ENCODE data around the gene TBC1D30. TPM values are rescaled to one million over a fixed set of nuclear protein-coding genes. Genes with fewer than 3 reads are reported as not detected.
"Not testable (repeated sequence)": the region's sequence is repeated elsewhere in the genome, so short reads cannot be mapped to it uniquely, and the experiment has no call there.

TBC1D30 gene
- polyA plus RNA-seq (ENCODE audit: insufficient read length in 12 of 12): 1 to 10 TPM in 11 of 12 donors, not detected in 1; 1.1 to 2.9 (median 2.0) TPM
- long read RNA-seq, donor 1: 0 reads
- long read RNA-seq, donor 2: 0 reads
- long read RNA-seq, donor 3: 0 reads
- long read RNA-seq, donor 4: 0 reads
- long read RNA-seq, donor 5: 0 reads
- long read RNA-seq, donor 6: 0 reads
- long read RNA-seq, donor 7: 0 reads
- long read RNA-seq, donor 8: 0 reads
- long read RNA-seq, donor 9: 0 reads
- long read RNA-seq, donor 10: 0 reads
- long read RNA-seq, donor 11: 0 reads

- peak; percentile 3 for DNase-seq
Measured at GRCh38 chr12:64824500-64825142, at the start of gene TBC1D30. TBC1D30 (plus strand) TSS chr12:64824647; CDS start chr12:64824880, 233 bp downstream.

- DNase-seq: not testable (repeated sequence)
Measured at GRCh38 chr12:64775147-64775736, 49.2 kb upstream of the TBC1D30 start.

DNA sequence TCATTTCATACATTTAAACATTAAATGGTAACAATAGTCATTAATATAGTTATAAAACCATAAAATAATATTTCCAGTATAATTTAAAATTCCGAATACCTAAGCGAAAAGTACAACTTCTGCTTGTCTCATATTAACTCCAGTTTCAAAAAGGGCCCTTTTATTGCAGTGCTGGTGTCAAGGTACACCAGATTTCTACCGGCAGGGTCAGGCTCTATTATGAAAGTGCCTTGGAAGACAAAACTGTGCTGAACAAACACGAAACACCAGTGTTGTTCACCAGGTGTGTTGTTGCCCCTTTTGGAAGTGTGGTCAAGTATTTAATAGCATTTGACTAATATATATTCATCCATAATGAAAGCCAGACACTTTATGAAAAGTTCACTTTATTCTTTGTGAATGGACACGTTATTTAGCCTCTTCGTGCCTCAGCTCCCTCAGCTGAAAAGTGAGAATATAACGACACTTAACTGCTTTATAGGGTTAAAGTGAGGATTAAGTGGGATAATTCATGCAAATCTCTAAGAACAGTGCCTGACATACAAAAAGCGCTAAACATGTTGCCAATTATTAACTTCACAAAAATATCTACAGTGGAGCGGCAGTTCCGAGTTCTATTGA is 45.0 kb upstream of the TBC1D30 start:
- DNase-seq: no peak

GRCh38 chr12:64780132-64780530 is 44.3 kb upstream of the TBC1D30 start:
- DNase-seq: no peak

DNA sequence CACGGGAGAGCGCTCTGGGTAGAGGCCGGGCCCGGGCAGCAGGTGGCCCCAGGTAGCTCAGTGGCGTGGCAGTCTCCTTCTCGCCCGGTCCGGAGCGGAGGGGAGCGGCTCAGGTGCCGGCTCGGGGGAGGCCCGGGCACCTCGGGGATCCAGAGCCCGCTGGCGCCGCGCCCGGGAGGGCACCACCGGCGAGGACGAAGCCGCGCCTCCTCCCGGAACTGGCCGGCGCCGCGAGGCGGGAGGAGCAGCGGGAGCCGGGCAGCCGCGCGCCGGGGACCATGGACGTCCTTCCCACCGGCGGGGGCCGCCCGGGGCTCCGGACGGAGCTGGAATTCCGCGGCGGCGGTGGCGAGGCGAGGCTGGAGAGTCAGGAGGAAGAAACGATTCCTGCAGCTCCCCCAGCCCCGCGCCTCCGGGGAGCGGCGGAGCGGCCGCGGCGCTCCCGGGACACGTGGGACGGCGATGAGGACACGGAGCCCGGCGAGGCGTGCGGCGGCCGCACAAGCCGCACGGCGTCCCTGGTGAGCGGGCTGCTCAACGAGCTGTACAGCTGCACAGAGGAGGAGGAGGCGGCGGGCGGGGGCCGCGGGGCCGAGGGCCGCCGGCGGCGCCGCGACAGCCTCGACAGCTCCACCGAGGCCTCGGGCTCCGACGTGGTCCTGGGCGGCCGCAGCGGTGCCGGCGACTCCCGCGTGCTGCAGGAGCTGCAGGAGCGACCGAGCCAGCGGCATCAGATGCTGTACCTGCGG is 43.7 kb upstream of the TBC1D30 start:
- no peak for DNase-seq

- peak; percentile 10 for DNase-seq
Measured at GRCh38 chr12:64781280-64782190, 42.9 kb upstream of the TBC1D30 start.

GRCh38 chr12:64782191-64782876 is 42.1 kb upstream of the TBC1D30 start:
- DNase-seq: peak; percentile 28

DNA sequence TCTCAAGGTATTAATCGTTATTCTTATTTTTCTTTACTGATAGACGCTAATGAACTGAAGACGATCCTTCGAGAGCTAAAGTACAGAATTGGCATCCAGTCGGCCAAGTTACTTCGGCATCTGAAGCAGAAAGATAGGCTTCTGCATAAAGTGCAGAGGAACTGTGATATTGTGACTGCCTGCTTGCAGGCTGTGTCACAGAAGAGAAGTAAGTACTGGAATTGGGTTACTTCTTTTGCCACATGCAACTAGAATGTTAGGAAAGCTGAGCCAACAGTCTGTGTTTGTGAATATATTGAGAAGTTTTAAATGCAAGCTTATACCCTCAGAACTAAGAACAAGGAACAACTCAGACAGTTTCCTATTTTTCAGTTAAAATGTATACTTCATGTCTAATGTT is 38.6 kb upstream of the TBC1D30 start:
- no peak for DNase-seq

DNA sequence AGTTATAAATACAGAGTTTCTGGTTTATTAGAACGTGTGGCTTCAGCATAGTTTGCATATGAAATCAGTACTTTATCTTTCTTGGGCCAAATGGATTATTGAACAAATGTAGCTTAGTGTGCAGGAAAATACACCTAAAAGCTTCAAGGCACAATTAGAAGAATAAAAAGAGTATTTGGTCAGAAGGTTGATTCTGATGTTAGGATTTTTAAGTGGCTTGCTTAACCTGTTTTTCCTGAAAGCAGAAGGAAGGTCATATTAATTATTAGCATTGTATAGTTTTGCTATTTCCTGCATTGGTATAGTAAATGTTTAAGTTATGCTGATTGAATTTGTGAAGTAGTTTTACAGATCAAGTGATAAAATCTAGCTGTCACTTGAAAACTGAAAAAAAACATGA is 34.3 kb upstream of the TBC1D30 start:
- DNase-seq: no peak

DNA sequence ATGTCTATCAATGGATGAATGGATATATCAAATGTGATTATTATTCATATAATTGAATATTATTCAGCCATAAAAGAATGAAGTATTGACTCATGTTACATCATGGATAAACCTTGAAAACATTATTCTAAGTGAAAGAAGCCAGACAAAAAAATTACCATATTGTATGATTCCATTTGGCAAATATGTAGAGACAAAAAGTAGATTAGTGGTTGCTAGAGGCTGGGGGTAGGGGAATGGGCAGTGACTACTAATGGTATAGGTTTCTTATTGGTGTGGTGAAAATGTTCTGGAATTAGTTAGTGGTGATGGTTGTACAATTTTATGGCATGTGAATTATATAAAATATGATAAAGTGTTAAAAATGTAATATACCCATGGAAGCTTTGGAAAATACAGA is 33.4 kb upstream of the TBC1D30 start:
- no peak for DNase-seq

- DNase-seq: no peak
Measured at GRCh38 chr12:64792128-64792527, 32.3 kb upstream of the TBC1D30 start.

- no peak for DNase-seq
Measured at GRCh38 chr12:64793610-64794009, 30.8 kb upstream of the TBC1D30 start.

DNA sequence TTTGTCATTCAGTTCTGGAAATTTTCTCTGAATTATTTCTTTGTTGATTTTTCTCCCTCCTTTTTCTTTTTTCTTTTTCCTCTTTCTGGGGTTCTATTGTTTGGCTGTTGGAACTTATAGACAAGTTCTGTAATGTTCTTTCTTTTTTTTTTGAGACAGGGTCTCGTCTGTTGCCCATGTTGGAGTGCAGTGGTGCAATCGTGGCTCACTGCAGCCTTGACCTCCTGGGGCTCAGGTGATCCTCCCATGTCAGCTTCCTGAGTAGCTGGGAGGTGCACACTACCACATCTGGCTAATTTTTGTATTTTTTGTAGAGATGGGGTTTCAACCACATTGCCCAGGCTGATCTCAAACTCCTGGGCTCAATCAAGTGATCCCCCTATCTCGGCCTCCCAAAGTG is 30.1 kb upstream of the TBC1D30 start:
- DNase-seq: no peak

DNA sequence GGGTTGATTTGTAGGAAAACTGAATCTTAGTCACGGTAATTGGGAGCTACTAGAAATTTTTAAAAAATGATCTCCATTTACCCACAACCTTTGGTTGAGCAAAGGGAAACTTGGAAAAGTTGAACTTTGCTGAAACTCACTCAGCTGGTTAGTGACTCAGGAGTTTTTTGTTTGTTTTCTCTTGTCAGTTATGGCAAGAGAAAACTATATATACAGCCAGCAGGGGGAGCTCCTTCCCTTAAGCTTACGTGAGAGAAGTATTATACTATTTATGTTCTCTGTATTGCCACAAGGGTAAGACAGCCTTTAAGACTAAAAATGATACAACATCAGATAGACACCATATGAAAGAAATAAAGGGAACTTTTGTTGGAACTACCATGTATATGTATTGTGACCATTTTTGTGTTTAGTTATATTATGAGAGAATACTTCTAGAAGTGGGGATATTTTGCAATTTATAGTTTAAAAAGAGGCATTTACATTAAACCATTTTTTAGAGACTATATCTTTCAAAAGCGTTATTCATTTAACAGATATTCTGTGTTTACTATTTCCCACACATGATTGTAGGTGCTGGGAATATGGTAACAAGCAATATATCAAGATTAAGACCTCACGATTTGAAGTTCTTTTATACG is 28.1 kb upstream of the TBC1D30 start:
- DNase-seq: peak; percentile 73

- no peak for DNase-seq
Measured at GRCh38 chr12:64797156-64797555, 27.3 kb upstream of the TBC1D30 start.

GRCh38 chr12:64798165-64798564 is 26.3 kb upstream of the TBC1D30 start:
- no peak for DNase-seq

- no peak for DNase-seq
Measured at GRCh38 chr12:64800640-64801039, 23.8 kb upstream of the TBC1D30 start.

- no peak for DNase-seq
Measured at GRCh38 chr12:64801381-64801780, 23.1 kb upstream of the TBC1D30 start.

- peak; percentile 20 for DNase-seq
Measured at GRCh38 chr12:64802180-64802775, 22.2 kb upstream of the TBC1D30 start.

All from muscle of arm (tissue), 14 donors.